SK-N-SH (cell line): ENCODE results near the gene SPATA20. TPM values are rescaled to one million over a fixed set of nuclear protein-coding genes. Genes with fewer than 3 reads are reported as not detected.

Experiments used
- CTCF ChIA-PET: fragments of 300-600, 350-600 bp; formaldehyde crosslinking; extraction: SDS; loops from one replicate; lab custom pipeline; 2021; lab: Yijun Ruan, JAX
- POLR2A ChIA-PET: fragments of 350-600 bp; sonication (Branson Sonifier 250); formaldehyde crosslinking; extraction: SDS; loops from one replicate; lab custom pipeline; 2020; ENCODE audit warnings: antibody characterized with exemption, inconsistent platforms; lab: Yijun Ruan, JAX
- DNase-seq: peaks from one replicate; pipeline ENCODE4 v3.0.0; 2012
- H2AFZ ChIP-seq: fragments of 200-600 bp; sonication (generic); 2 replicates; pipeline ENCODE4 v1.8.1; 2016; ENCODE audit warnings: antibody characterized with exemption, mild to moderate bottlenecking, low read depth
- H3F3A ChIP-seq: fragments of 200-600 bp; sonication (generic); replicated peaks from 2 replicates; pipeline ENCODE3; 2016; ENCODE audit warnings: antibody characterized with exemption, mild to moderate bottlenecking; ENCODE audit not compliant: insufficient read depth
- H3K27ac ChIP-seq, 2 experiments: fragments of 200-500 bp in 1 of 2; fragments of 200-600 bp in 1 of 2; sonication (Bioruptor generic) in 1 of 2; sonication (generic), shearing (Covaris generic) in 1 of 2; 2 replicates each; pipeline versions ENCODE4 v1.5.1 to v1.6.1; 2014 to 2016; ENCODE audit warnings: low read depth in 2 of 2, inconsistent platforms in 1 of 2, low read length in 1 of 2, mild to moderate bottlenecking in 1 of 2, mixed read lengths in 1 of 2
- H3K27me3 ChIP-seq: fragments of 200-600 bp; sonication (generic), shearing (Covaris generic); 2 replicates; pipeline ENCODE4 v1.6.1; 2016; ENCODE audit warnings: mixed run types; ENCODE audit not compliant: insufficient read depth
- H3K36me3 ChIP-seq, 2 experiments: fragments of 200-500 bp in 1 of 2; fragments of 200-600 bp in 1 of 2; sonication (Bioruptor generic) in 1 of 2; sonication (generic) in 1 of 2; replicated peaks in 1 of 2; 2 replicates each; pipeline versions ENCODE3 to v1.5.1; 2014 to 2016; ENCODE audit warnings: low read length in 1 of 2, mild to moderate bottlenecking in 1 of 2; ENCODE audit not compliant: insufficient read depth in 2 of 2, control insufficient read depth in 1 of 2
- H3K4me1 ChIP-seq, 2 experiments: fragments of 200-500 bp in 1 of 2; fragments of 200-600 bp in 1 of 2; sonication (Bioruptor generic) in 1 of 2; sonication (generic), shearing (Covaris generic) in 1 of 2; 2 replicates each; pipeline versions ENCODE4 v1.5.1 to v1.6.1; 2014 to 2016; ENCODE audit warnings: low read depth in 1 of 2, low read length in 1 of 2, mixed run types in 1 of 2; ENCODE audit not compliant: insufficient read depth in 2 of 2, control insufficient read depth in 1 of 2
- H3K4me2 ChIP-seq: fragments of 200-600 bp; sonication (generic), shearing (Covaris generic); 2 replicates; pipeline ENCODE4 v1.6.1; 2017; ENCODE audit warnings: mixed run types
- H3K4me3 ChIP-seq, 2 experiments: fragments of 200-500 bp in 1 of 2; fragments of 200-600 bp in 1 of 2; sonication (Bioruptor generic) in 1 of 2; sonication (generic), shearing (Covaris generic) in 1 of 2; 2 replicates each; pipeline versions ENCODE4 v1.5.1 to v1.8.1; 2014 to 2016; ENCODE audit warnings: low read depth in 2 of 2, inconsistent platforms in 1 of 2, low read length in 1 of 2, mild to moderate bottlenecking in 1 of 2, mixed read lengths in 1 of 2, moderate library complexity in 1 of 2
- H3K79me2 ChIP-seq: fragments of 200-600 bp; sonication (generic); 2 replicates; pipeline ENCODE4 v1.8.1; 2017; ENCODE audit warnings: mild to moderate bottlenecking; ENCODE audit not compliant: insufficient read depth
- H3K9ac ChIP-seq: fragments of 200-600 bp; sonication (generic); 2 replicates; pipeline ENCODE4 v1.6.1; 2017; ENCODE audit warnings: mixed run types
- H3K9me2 ChIP-seq: fragments of 200-600 bp; sonication (generic); 2 replicates; pipeline ENCODE4 v1.6.1; 2017; ENCODE audit warnings: mixed run types
- H3K9me3 ChIP-seq: fragments of 200-600 bp; sonication (generic); 2 replicates; pipeline ENCODE4 v1.6.1; 2017; ENCODE audit warnings: mixed run types, mild to moderate bottlenecking, moderate library complexity
- H4K20me1 ChIP-seq: fragments of 200-600 bp; sonication (generic); 2 replicates; pipeline ENCODE4 v1.6.1; 2017; ENCODE audit warnings: mild to moderate bottlenecking, mixed run types; ENCODE audit not compliant: insufficient read depth
- CHD2 ChIP-seq: fragments of 150-350 bp; IDR thresholded peaks from 2 replicates; pipeline ENCODE4 v1.6.1; 2018; ENCODE audit warnings: low read length; ENCODE audit not compliant: partially characterized antibody
- ELF1 ChIP-seq: IDR thresholded peaks from 2 replicates; pipeline ENCODE4 v1.4.0; 2012
- EP300 ChIP-seq, 2 experiments: IDR thresholded peaks; 2 replicates each; pipeline versions ENCODE4 v1.4.0 to v1.6.1; 2012; ENCODE audit warnings: borderline replicate concordance in 1 of 2, low read depth in 1 of 2, low read length in 1 of 2
- GABPA ChIP-seq: IDR thresholded peaks from 2 replicates; pipeline ENCODE4 v1.4.0; 2012; ENCODE audit warnings: low read depth, mild to moderate bottlenecking
- IRF3 ChIP-seq: fragments of 150-350 bp; IDR thresholded peaks from 2 replicates; pipeline ENCODE4 v1.6.1; 2016; ENCODE audit warnings: mild to moderate bottlenecking, low read depth, low read length
- JUND ChIP-seq: IDR thresholded peaks from 2 replicates; pipeline ENCODE4 v1.4.0; 2012
- NRF1 ChIP-seq: IDR thresholded peaks from 2 replicates; pipeline ENCODE4 v1.6.1; 2012; ENCODE audit warnings: low read depth, mild to moderate bottlenecking, low read length
- RCOR1 ChIP-seq: fragments of 150-350 bp; IDR thresholded peaks from 2 replicates; pipeline ENCODE4 v1.6.1; 2017; ENCODE audit warnings: antibody characterized with exemption, low read length
- RFX5 ChIP-seq: IDR thresholded peaks from 2 replicates; pipeline ENCODE4 v1.6.1; 2012; ENCODE audit warnings: mild to moderate bottlenecking, improper control_type of control experiment, low read length
- RXRA ChIP-seq: IDR thresholded peaks from 2 replicates; pipeline ENCODE4 v1.4.0; 2012; ENCODE audit warnings: low read depth, mild to moderate bottlenecking, borderline replicate concordance
- SMC3 ChIP-seq: IDR thresholded peaks from 2 replicates; pipeline ENCODE4 v1.6.1; 2012; ENCODE audit warnings: low read depth, low read length, improper control_type of control experiment
- TCF12 ChIP-seq: IDR thresholded peaks from 2 replicates; pipeline ENCODE4 v1.4.0; 2012
- USF2 ChIP-seq: fragments of 150-350 bp; IDR thresholded peaks from 2 replicates; pipeline ENCODE4 v1.6.1; 2017; ENCODE audit warnings: antibody characterized with exemption, low read length, low read depth, borderline replicate concordance
- WGBS: methylation state at CpG from one replicate; pipeline ENCODE4 v1.1.6; 2017; ENCODE audit warnings: low lambda C conversion rate; 5-methylcytosine and 5-hydroxymethylcytosine counted together
- polyA plus RNA-seq, 3 experiments: library from polyadenylated mRNA; depleted of rRNA; stranded (reverse); fragments of >200 nt; gene quantifications; 2 replicates each; pipeline ENCODE4 v1.2.3, GENCODE V29; 2012
- TF ChIP-seq, protein P1 (sequence below): IDR thresholded peaks from 2 replicates; pipeline ENCODE4; 2012

The SPATA20 gene
- polyA plus RNA-seq, 1 of the 3 experiments (the other 2 are of a cell fraction), result 92.0 TPM

GRCh38 chr17:50572541-50572940 is 25.6 kb downstream of the SPATA20 start (continued):
- no peak for TF ChIP-seq USF2
- no peak for TF ChIP-seq RXRA
- TF ChIP-seq, all 33 proteins: peak for 0

GRCh38 chr17:50573866-50574611 is 27.1 kb downstream of the SPATA20 start:
- no peak for DNase-seq
- WGBS, result 81% methylated on average over 12 of the region's 12 CpGs
- no peak overlapping the region for H2AFZ ChIP-seq
- peaks cover 7% of the 10 kb centered on the region; the same call in 1 of the 2 replicates for H3K27me3 ChIP-seq
- no peaks in the 10 kb centered on the region for H3K79me2 ChIP-seq
- no peak overlapping the region for H3K9ac ChIP-seq
- no peak overlapping the region for H3K4me2 ChIP-seq
- no peaks in the 10 kb centered on the region for H3K36me3 ChIP-seq
- ChIA-PET CTCF (interaction anchor here (0.7 to 2.9 kb wide), 9 partner anchors 12 to 209 kb away, joined by 3 to 10 read pairs (median 4); no protein-coding TSS in a partner anchor), POLR2A (no interaction called here)
- no peak overlapping the region for H3K27ac ChIP-seq
- no peaks in the 10 kb centered on the region for H3K9me2 ChIP-seq
- no peak overlapping the region for H3K4me3 ChIP-seq
- no peaks in the 10 kb centered on the region for H3F3A ChIP-seq
- TF ChIP-seq, protein P1, sequence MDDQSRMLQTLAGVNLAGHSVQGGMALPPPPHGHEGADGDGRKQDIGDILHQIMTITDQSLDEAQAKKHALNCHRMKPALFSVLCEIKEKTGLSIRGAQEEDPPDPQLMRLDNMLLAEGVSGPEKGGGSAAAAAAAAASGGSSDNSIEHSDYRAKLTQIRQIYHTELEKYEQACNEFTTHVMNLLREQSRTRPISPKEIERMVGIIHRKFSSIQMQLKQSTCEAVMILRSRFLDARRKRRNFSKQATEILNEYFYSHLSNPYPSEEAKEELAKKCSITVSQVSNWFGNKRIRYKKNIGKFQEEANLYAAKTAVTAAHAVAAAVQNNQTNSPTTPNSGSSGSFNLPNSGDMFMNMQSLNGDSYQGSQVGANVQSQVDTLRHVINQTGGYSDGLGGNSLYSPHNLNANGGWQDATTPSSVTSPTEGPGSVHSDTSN, result no peak
- TF ChIP-seq RCOR1 (no peak), JUND (no peak), TCF12 (no peak), CHD2 (no peak), USF2 (no peak), ELF1 (no peak), IRF3 (no peak), SMC3 (no peak), NRF1 (no peak), EP300 (IDR thresholded peaks at IDR 0.05; ENCODE audit: borderline replicate concordance in 1 of 2, low read depth in 1 of 2, low read length in 1 of 2) (no peak), RFX5 (no peak), GABPA (no peak)
- H3K9me3 ChIP-seq, result no peaks in the 10 kb centered on the region
- H3K4me1 ChIP-seq, result peaks cover 0 to 23% of the 10 kb centered on the region in 2 experiments; a peak in 1 of 4 replicates
- H4K20me1 ChIP-seq, result no peaks in the 10 kb centered on the region
